ENCODE results near the gene AMZ2.
"Not testable (repeated sequence)": the region's sequence is repeated elsewhere in the genome, so short reads cannot be mapped to it uniquely, and the experiment has no call there.

DNA sequence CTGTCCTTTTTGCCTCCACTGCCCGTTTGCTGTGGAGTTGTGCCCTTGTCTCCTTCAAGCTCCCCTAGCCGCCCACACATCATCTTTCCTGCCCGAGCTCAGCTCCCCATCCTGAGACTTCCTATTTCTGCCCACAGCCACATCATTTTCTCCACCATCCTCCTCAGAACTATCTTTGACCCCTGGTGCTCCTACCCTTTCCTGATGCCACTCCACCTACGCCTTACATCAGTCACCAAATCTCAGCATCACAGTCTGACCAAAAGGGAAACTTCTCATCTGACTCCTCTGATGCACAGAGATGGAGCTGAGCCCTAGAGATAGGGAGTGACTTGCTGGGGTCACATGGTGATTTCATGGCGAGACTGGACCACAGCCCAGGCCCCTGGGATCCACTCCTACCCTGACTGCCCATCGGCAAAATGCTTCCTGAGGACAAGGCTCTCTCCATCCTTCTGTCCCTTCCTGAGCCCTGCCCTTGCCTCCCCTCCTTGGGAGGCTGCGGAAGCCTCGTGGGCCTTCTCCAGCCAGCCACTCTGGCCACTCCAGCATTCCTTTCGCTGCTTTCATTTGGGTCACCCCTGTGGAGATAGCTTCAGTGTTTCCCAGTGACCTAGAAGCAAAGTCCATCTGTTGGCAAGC, 19.7 kb upstream of the AMZ2 start:
- TF ChIP-seq EP300 (IDR thresholded peaks at IDR 0.05; ENCODE audit: borderline replicate concordance in 1 of 2, low read depth in 1 of 2, low read length in 1 of 2): not testable (repeated sequence)
- TF ChIP-seq, protein P1, sequence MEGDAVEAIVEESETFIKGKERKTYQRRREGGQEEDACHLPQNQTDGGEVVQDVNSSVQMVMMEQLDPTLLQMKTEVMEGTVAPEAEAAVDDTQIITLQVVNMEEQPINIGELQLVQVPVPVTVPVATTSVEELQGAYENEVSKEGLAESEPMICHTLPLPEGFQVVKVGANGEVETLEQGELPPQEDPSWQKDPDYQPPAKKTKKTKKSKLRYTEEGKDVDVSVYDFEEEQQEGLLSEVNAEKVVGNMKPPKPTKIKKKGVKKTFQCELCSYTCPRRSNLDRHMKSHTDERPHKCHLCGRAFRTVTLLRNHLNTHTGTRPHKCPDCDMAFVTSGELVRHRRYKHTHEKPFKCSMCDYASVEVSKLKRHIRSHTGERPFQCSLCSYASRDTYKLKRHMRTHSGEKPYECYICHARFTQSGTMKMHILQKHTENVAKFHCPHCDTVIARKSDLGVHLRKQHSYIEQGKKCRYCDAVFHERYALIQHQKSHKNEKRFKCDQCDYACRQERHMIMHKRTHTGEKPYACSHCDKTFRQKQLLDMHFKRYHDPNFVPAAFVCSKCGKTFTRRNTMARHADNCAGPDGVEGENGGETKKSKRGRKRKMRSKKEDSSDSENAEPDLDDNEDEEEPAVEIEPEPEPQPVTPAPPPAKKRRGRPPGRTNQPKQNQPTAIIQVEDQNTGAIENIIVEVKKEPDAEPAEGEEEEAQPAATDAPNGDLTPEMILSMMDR (IDR thresholded peaks at IDR 0.05): not testable (repeated sequence)

All from SK-N-SH (cell line).